Measurements from ENCODE around the gene NFATC1. TPM values are rescaled to one million over a fixed set of nuclear protein-coding genes. Genes with fewer than 3 reads are reported as not detected.
A peak's percentile ranks its signal among the peaks of the same experiment; 100 is the strongest.

Gene NFATC1
- total and polyA plus RNA-seq, 2 donors from 2014 or later, result 4.3 to 17.2 TPM

GRCh38 chr18:79542876-79543750 lies 147.4 kb downstream of the NFATC1 start:
- no peaks in the 10 kb centered on the region for H3K27me3 ChIP-seq (ENCODE audit: control insufficient read depth, insufficient read depth, low read length)
- H3K4me3 ChIP-seq (ENCODE audit: low read length in 3 of 3), result no peak overlapping the region
- H3K9me3 ChIP-seq (ENCODE audit: control insufficient read depth in 2 of 3, insufficient read depth in 1 of 3, low read length in 3 of 3), result peaks cover 0 to 1% (median 0%) of the 10 kb centered on the region in 3 donors
- no peak overlapping the region for H3K27ac ChIP-seq (ENCODE audit: low read depth in 2 of 2, low read length in 2 of 2)
- no peak for TF ChIP-seq CTCF (IDR thresholded peaks at IDR 0.05; ENCODE audit: borderline replicate concordance, extremely low read depth, insufficient read depth)
- intact Hi-C loops (cut with DNase I), result no loop called here
- DNase-seq, result peak in 3 of 5 donors; percentile 5 to 56 (median 29)
- H3K4me1 ChIP-seq (ENCODE audit: control insufficient read depth in 2 of 3, insufficient read depth in 2 of 3, low read depth in 1 of 3, low read length in 3 of 3), result no peaks in the 10 kb centered on the region
- H3K36me3 ChIP-seq (ENCODE audit: control insufficient read depth in 2 of 3, insufficient read depth in 3 of 3, low read length in 3 of 3), result no peaks in the 10 kb centered on the region
- no peak for FAIRE-seq
- no peak overlapping the region for H3K9ac ChIP-seq (ENCODE audit: low read length in 3 of 3)

- TF ChIP-seq CTCF (IDR thresholded peaks at IDR 0.05; ENCODE audit: borderline replicate concordance, extremely low read depth, insufficient read depth), result no peak
- DNase-seq, result peak in 3 of 5 donors; percentile 7 to 65 (median 28)
- no peaks in the 10 kb centered on the region for H3K36me3 ChIP-seq (ENCODE audit: control insufficient read depth in 2 of 3, insufficient read depth in 3 of 3, low read length in 3 of 3)
- no peaks in the 10 kb centered on the region for H3K27me3 ChIP-seq (ENCODE audit: control insufficient read depth, insufficient read depth, low read length)
- no peak overlapping the region for H3K27ac ChIP-seq (ENCODE audit: low read depth in 2 of 2, low read length in 2 of 2)
- no peak for FAIRE-seq
- no peak overlapping the region for H3K4me3 ChIP-seq (ENCODE audit: low read length in 3 of 3)
- no peaks in the 10 kb centered on the region for H3K9me3 ChIP-seq (ENCODE audit: control insufficient read depth in 2 of 3, insufficient read depth in 1 of 3, low read length in 3 of 3)
- H3K9ac ChIP-seq (ENCODE audit: low read length in 3 of 3), result no peak overlapping the region
- no peaks in the 10 kb centered on the region for H3K4me1 ChIP-seq (ENCODE audit: control insufficient read depth in 2 of 3, insufficient read depth in 2 of 3, low read depth in 1 of 3, low read length in 3 of 3)
- intact Hi-C loops (cut with DNase I), result no loop called here
Observed at GRCh38 chr18:79543861-79544385, 148.2 kb downstream of the NFATC1 start.

DNA sequence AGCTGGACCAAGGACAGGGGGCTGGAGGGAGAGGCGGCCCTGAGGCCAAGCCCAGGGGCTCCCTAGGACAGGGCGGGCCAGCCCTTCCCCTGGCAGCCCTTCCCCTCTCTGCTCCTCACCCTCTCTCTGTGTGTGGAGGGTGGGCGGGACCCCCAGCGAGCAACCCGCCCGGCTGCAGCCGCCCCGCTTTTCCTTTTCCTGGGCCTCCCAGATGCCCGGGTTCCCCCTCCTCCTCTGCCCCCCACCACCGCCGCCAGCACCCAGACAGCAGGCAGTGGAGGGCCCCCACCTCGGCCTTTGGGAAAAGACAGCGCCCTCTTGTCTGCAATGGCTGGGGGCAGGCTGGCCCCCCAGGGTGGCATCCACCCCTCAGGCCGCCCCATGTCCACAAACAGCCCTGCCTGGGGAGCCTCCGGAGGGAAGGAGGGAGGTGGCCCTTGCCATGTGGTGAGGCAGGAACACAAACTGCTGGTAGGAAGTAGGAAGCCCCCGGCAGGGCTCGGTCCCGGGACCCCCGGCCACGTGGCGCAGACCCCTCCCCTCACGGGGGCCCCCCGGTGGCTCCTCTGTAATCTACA lies 148.7 kb downstream of the NFATC1 start:
- Histone ChIP-seq H3K9ac (ENCODE audit: low read length in 3 of 3) (no peak overlapping the region), H3K4me1 (ENCODE audit: control insufficient read depth in 2 of 3, insufficient read depth in 2 of 3, low read depth in 1 of 3, low read length in 3 of 3) (no peaks in the 10 kb centered on the region), H3K4me3 (ENCODE audit: low read length in 3 of 3) (no peak overlapping the region), H3K27me3 (ENCODE audit: control insufficient read depth, insufficient read depth, low read length) (no peaks in the 10 kb centered on the region), H3K9me3 (ENCODE audit: control insufficient read depth in 2 of 3, insufficient read depth in 1 of 3, low read length in 3 of 3) (no peaks in the 10 kb centered on the region), H3K36me3 (ENCODE audit: control insufficient read depth in 2 of 3, insufficient read depth in 3 of 3, low read length in 3 of 3) (no peaks in the 10 kb centered on the region), H3K27ac (ENCODE audit: low read depth in 2 of 2, low read length in 2 of 2) (no peak overlapping the region)
- DNase-seq (peak in 3 of 5 donors; percentile 8 to 57 (median 35)), FAIRE-seq (no peak)
- TF ChIP-seq CTCF (IDR thresholded peaks at IDR 0.05; ENCODE audit: borderline replicate concordance, extremely low read depth, insufficient read depth), result no peak
- intact Hi-C loops (cut with DNase I), result no loop called here

All from kidney (tissue), 14 donors.